Measurements from ENCODE around the gene DNAJC8.

GRCh38 chr1:28205243-28205642, 27.6 kb downstream of the DNAJC8 start:
- TF ChIP-seq POLR2A (IDR thresholded peaks at IDR 0.05) (no peak), CTCF (IDR thresholded peaks at IDR 0.05) (no peak)

Data from uterus (tissue), 2 donors.